H1 (cell line): Measurements from ENCODE around the gene LMX1B. TPM values are rescaled to one million over a fixed set of nuclear protein-coding genes. Genes with fewer than 3 reads are reported as not detected.

Experiments used
- CTCF ChIA-PET: fragments of 300-600 bp; sonication (Branson Sonifier 250); formaldehyde crosslinking; loops from one replicate; lab custom pipeline; 2021; ENCODE audit not compliant: partially characterized antibody; lab: Charles Lee
- POLR2A ChIA-PET: fragments of 300-600 bp; sonication (Branson Sonifier 250); formaldehyde crosslinking; loops from one replicate; lab custom pipeline; 2021; ENCODE audit warnings: inconsistent platforms; ENCODE audit not compliant: partially characterized antibody; lab: Charles Lee
- DNase-seq, 2 experiments: peaks; one replicate each; pipeline versions ENCODE4 v3.0.0 to v3.0.0-alpha.2; 2010 to 2022; ENCODE audit warnings: low spot score in 2 of 2, low read depth in 1 of 2, mixed read lengths in 1 of 2
- FAIRE-seq: peaks from 2 replicates; lab custom pipeline; 2011; peaks lifted over from hg19 to GRCh38; lab: Jason Lieb, UNC
- H2AFZ ChIP-seq: 2 replicates; pipeline ENCODE4 v1.8.1; 2012; ENCODE audit warnings: low read length, inconsistent platforms
- H2AK5ac ChIP-seq: 2 replicates; pipeline ENCODE4 v1.6.1; 2013; ENCODE audit warnings: low read depth, low read length
- H2BK120ac ChIP-seq: replicated peaks from 2 replicates; pipeline ENCODE3; 2013; ENCODE audit warnings: low read depth, low read length, inconsistent platforms
- H2BK12ac ChIP-seq: 2 replicates; pipeline ENCODE4 v1.6.1; 2013; ENCODE audit warnings: low read depth, low read length
- H2BK15ac ChIP-seq: 2 replicates; pipeline ENCODE4 v1.6.1; 2013; ENCODE audit warnings: low read length
- H2BK20ac ChIP-seq: 2 replicates; pipeline ENCODE4 v1.6.1; 2013; ENCODE audit warnings: low read length
- H2BK5ac ChIP-seq: 2 replicates; pipeline ENCODE4 v1.6.1; 2013; ENCODE audit warnings: low read depth, low read length
- H3K14ac ChIP-seq: 2 replicates; pipeline ENCODE4 v1.6.1; 2013; ENCODE audit warnings: inconsistent platforms; ENCODE audit not compliant: insufficient read length
- H3K18ac ChIP-seq: 2 replicates; pipeline ENCODE4 v1.6.1; 2013; ENCODE audit warnings: low read length; ENCODE audit errors: extremely low read depth
- H3K23ac ChIP-seq: 2 replicates; pipeline ENCODE4 v1.6.1; 2013; ENCODE audit warnings: inconsistent platforms; ENCODE audit not compliant: insufficient read length
- H3K23me2 ChIP-seq: 2 replicates; pipeline ENCODE4 v1.6.1; 2013; ENCODE audit warnings: low read depth, low read length
- H3K27ac ChIP-seq: 2 replicates; pipeline ENCODE4 v1.6.1; 2011; ENCODE audit warnings: low read depth, low read length, inconsistent platforms
- H3K27me3 ChIP-seq, 4 experiments: replicated peaks in 1 of 4; 1 replicate in 1 of 4; 2 replicates in 3 of 4; pipeline versions ENCODE4 v1.6.1 to v1.8.1; 2011 to 2013; ENCODE audit warnings: low read length in 3 of 4, mild to moderate bottlenecking in 3 of 4, inconsistent platforms in 2 of 4, mixed read lengths in 2 of 4, moderate library complexity in 1 of 4; ENCODE audit not compliant: control insufficient read depth in 3 of 4, insufficient read depth in 3 of 4; ENCODE audit errors: extremely low read depth in 1 of 4
- H3K36me3 ChIP-seq, 4 experiments: 2 replicates each; pipeline versions ENCODE4 v1.6.1 to v1.8.1; 2011 to 2013; ENCODE audit warnings: mild to moderate bottlenecking in 4 of 4, low read length in 3 of 4, moderate library complexity in 2 of 4, control low read depth in 1 of 4, inconsistent platforms in 1 of 4; ENCODE audit not compliant: insufficient read depth in 4 of 4, control insufficient read depth in 2 of 4
- H3K4ac ChIP-seq: replicated peaks from 2 replicates; pipeline ENCODE3; 2013; ENCODE audit warnings: low read length, low read depth, mixed read lengths, inconsistent platforms; ENCODE audit not compliant: insufficient read length
- H3K4me1 ChIP-seq, 4 experiments: replicated peaks in 1 of 4; 1 replicate in 1 of 4; 2 replicates in 3 of 4; pipeline versions ENCODE4 v1.6.1 to v1.8.1; 2011 to 2013; ENCODE audit warnings: low read length in 3 of 4, inconsistent platforms in 2 of 4, mixed read lengths in 1 of 4; ENCODE audit not compliant: insufficient read depth in 4 of 4, control insufficient read depth in 3 of 4
- H3K4me2 ChIP-seq, 2 experiments: 2 replicates each; pipeline versions ENCODE4 v1.6.1 to v1.8.1; 2011 to 2013; ENCODE audit warnings: low read depth in 2 of 2, low read length in 2 of 2, control low read depth in 1 of 2, inconsistent platforms in 1 of 2, mild to moderate bottlenecking in 1 of 2; ENCODE audit not compliant: insufficient read depth in 1 of 2
- H3K4me3 ChIP-seq, 4 experiments: fragments of 200-600, 300-600 bp in 1 of 4; sonication (generic), shearing (Covaris generic), sonication (Bioruptor Twin) in 1 of 4; 2 replicates each; pipeline versions ENCODE4 v1.5.1 to v1.8.1; 2011 to 2016; ENCODE audit warnings: low read length in 4 of 4, low read depth in 3 of 4, control low read depth in 2 of 4, inconsistent platforms in 2 of 4, mild to moderate bottlenecking in 2 of 4, mixed read lengths in 1 of 4, moderate library complexity in 1 of 4; ENCODE audit not compliant: insufficient read depth in 2 of 4; ENCODE audit errors: extremely low read depth in 1 of 4
- H3K56ac ChIP-seq: replicated peaks from 2 replicates; pipeline ENCODE3; 2013; ENCODE audit warnings: low read depth, mild to moderate bottlenecking, mixed read lengths, low read length, inconsistent platforms; ENCODE audit not compliant: insufficient read length
- H3K79me1 ChIP-seq: 2 replicates; pipeline ENCODE4 v1.6.1; 2013; ENCODE audit warnings: low read depth, low read length, control low read depth
- H3K79me2 ChIP-seq, 2 experiments: 2 replicates each; pipeline versions ENCODE4 v1.6.1 to v1.8.1; 2012 to 2013; ENCODE audit warnings: low read length in 2 of 2, mild to moderate bottlenecking in 2 of 2, inconsistent platforms in 1 of 2; ENCODE audit not compliant: insufficient read depth in 2 of 2, control insufficient read depth in 1 of 2
- H3K9ac ChIP-seq, 4 experiments: replicated peaks in 1 of 4; 1 replicate in 1 of 4; 2 replicates in 3 of 4; pipeline versions ENCODE4 v1.6.1 to v1.8.1; 2011 to 2013; ENCODE audit warnings: low read depth in 3 of 4, low read length in 3 of 4, control low read depth in 2 of 4, mild to moderate bottlenecking in 2 of 4, moderate library complexity in 2 of 4, inconsistent platforms in 1 of 4; ENCODE audit errors: extremely low read depth in 1 of 4
- H3K9me3 ChIP-seq, 2 experiments: 2 replicates each; pipeline versions ENCODE4 v1.6.1 to v1.8.1; 2012 to 2013; ENCODE audit warnings: mild to moderate bottlenecking in 2 of 2, moderate library complexity in 2 of 2, control low read depth in 1 of 2, inconsistent platforms in 1 of 2, low read depth in 1 of 2, low read length in 1 of 2, mixed read lengths in 1 of 2; ENCODE audit not compliant: insufficient read depth in 2 of 2
- H4K20me1 ChIP-seq, 2 experiments: replicated peaks in 1 of 2; 2 replicates each; pipeline versions ENCODE3 to v1.8.1; 2011 to 2013; ENCODE audit warnings: inconsistent platforms in 2 of 2, low read length in 2 of 2, mild to moderate bottlenecking in 1 of 2; ENCODE audit not compliant: insufficient read depth in 2 of 2, control insufficient read depth in 1 of 2
- H4K5ac ChIP-seq: 2 replicates; pipeline ENCODE4 v1.6.1; 2013; ENCODE audit warnings: low read length, low read depth, mixed read lengths, inconsistent platforms; ENCODE audit not compliant: insufficient read length
- H4K8ac ChIP-seq: 2 replicates; pipeline ENCODE4 v1.8.0; 2013; ENCODE audit warnings: mild to moderate bottlenecking, moderate library complexity, low read length, inconsistent platforms; ENCODE audit not compliant: insufficient read depth; ENCODE audit errors: extremely low read depth
- H4K91ac ChIP-seq: replicated peaks from 2 replicates; pipeline ENCODE3; 2013; ENCODE audit warnings: low read length, mixed read lengths, inconsistent platforms; ENCODE audit not compliant: insufficient read length
- CTBP2 ChIP-seq: IDR thresholded peaks from 2 replicates; pipeline ENCODE4 v1.7.0; 2011; ENCODE audit warnings: borderline replicate concordance, mild to moderate bottlenecking, moderate library complexity, mixed read lengths, low read length; ENCODE audit not compliant: insufficient read depth, insufficient read length
- EGR1 ChIP-seq: IDR thresholded peaks from 2 replicates; pipeline ENCODE4 v1.6.1; 2011; ENCODE audit warnings: low read depth, low read length, borderline replicate concordance
- FOSL1 ChIP-seq: IDR thresholded peaks from 2 replicates; pipeline ENCODE4 v1.6.1; 2011; ENCODE audit warnings: mild to moderate bottlenecking, low read depth, low read length, moderate library complexity; ENCODE audit not compliant: insufficient read depth
- JUN ChIP-seq: IDR thresholded peaks from 2 replicates; pipeline ENCODE4 v1.6.1; 2011; ENCODE audit warnings: low read depth, mild to moderate bottlenecking, improper control_type of control experiment, low read length
- KDM1A ChIP-seq: fragments of 200-600, 300-600 bp; sonication (generic); IDR thresholded peaks from 2 replicates; pipeline ENCODE4 v1.7.1; 2016; ENCODE audit warnings: mild to moderate bottlenecking, low read length, borderline replicate concordance
- MAX ChIP-seq: IDR thresholded peaks from 2 replicates; pipeline ENCODE4 v1.6.1; 2012; ENCODE audit warnings: inconsistent platforms
- NRF1 ChIP-seq: IDR thresholded peaks from 2 replicates; pipeline ENCODE4 v1.6.1; 2011; ENCODE audit warnings: mild to moderate bottlenecking, low read depth, low read length, improper control_type of control experiment
- PHF8 ChIP-seq: fragments of 200-600 bp; sonication (generic); conservative IDR thresholded peaks from 2 replicates; pipeline ENCODE4 v1.7.1; 2012; ENCODE audit warnings: low read depth, mild to moderate bottlenecking, inconsistent platforms, low read length, moderate library complexity
- RBBP5 ChIP-seq: IDR thresholded peaks from 2 replicates; pipeline ENCODE4 v1.7.1; 2012; ENCODE audit warnings: low read depth, mild to moderate bottlenecking, inconsistent platforms, low read length, moderate library complexity, borderline replicate concordance
- TBP ChIP-seq: IDR thresholded peaks from 2 replicates; pipeline ENCODE4 v1.6.1; 2011; ENCODE audit warnings: low read depth, low read length, improper control_type of control experiment
- TCF12 ChIP-seq: IDR thresholded peaks from 2 replicates; pipeline ENCODE4 v1.6.1; 2011; ENCODE audit warnings: low read depth, mild to moderate bottlenecking, low read length
- YY1 ChIP-seq: IDR thresholded peaks from 2 replicates; pipeline ENCODE4 v1.6.1; 2011; ENCODE audit warnings: low read depth, mild to moderate bottlenecking, low read length
- WGBS, 2 experiments: shearing (Covaris generic) in 1 of 2; methylation state at CpG; one replicate each; pipeline versions ENCODE4 v1.1.6 to v1.1.7; 2013 to 2015; ENCODE audit warnings: low lambda C conversion rate in 2 of 2, mixed read lengths in 2 of 2, inconsistent platforms in 1 of 2, low coverage in 1 of 2, missing lambda C conversion rate in 1 of 2; ENCODE audit not compliant: insufficient replicate concordance in 2 of 2, insufficient coverage in 1 of 2, insufficient read length in 1 of 2; ENCODE audit errors: extremely low coverage in 1 of 2, missing lambda C conversion rate in 1 of 2; 5-methylcytosine and 5-hydroxymethylcytosine counted together
- polyA plus RNA-seq, 7 experiments: library from polyadenylated mRNA; depleted of rRNA in 3 of 7; stranded (reverse) in 5 of 7; unstranded in 2 of 7; fragments of >200 nt in 5 of 7; fragments of 200-250 nt in 2 of 7; gene quantifications; 1 replicate in 5 of 7; 2 replicates in 1 of 7; 4 replicates in 1 of 7; pipeline versions ENCODE4 v1.2.1 to v1.2.3, GENCODE V29; 2011 to 2013; ENCODE audit warnings: missing spikeins in 2 of 7, mixed read lengths in 2 of 7
- total RNA-seq: library from RNA; stranded (reverse); fragmentation: NEBNext Ultra II Directional; extraction: Animal tissue kit (Norgen Biotek cat#: 25700); gene quantifications from 2 replicates; pipeline ENCODE4 v1.2.1, GENCODE V29; 2021

The LMX1B gene
- total and polyA plus RNA-seq, 2 of the 8 experiments (the other 6 are each of a cell fraction or from before 2014, with no cell fraction given) = 0.09 to 0.37 TPM

- peaks cover 8% of the 10 kb centered on the region for H3K23me2 ChIP-seq
- peak overlapping the region; percentile 93 for H4K91ac ChIP-seq
- peak overlapping the region; percentile 57; the same call in 1 of the 2 replicates for H2BK5ac ChIP-seq
- H2BK15ac ChIP-seq = peak overlapping the region; percentile 100
- H3K27ac ChIP-seq = no peak overlapping the region
- no peaks in the 10 kb centered on the region for H3K79me1 ChIP-seq
- peak overlapping the region; percentile 43; the same call in 1 of the 2 replicates for H2AK5ac ChIP-seq
- H3K4ac ChIP-seq = peak overlapping the region; percentile 19
- H3K36me3 ChIP-seq = no peaks in the 10 kb centered on the region
- H4K20me1 ChIP-seq = no peaks in the 10 kb centered on the region
- H2BK20ac ChIP-seq = peak overlapping the region; percentile 99
- no peak overlapping the region for H3K56ac ChIP-seq
- 78% methylated on average over 18 of the region's 18 CpGs; no CpG with 5 or more reads in 1 of the 2 experiments for WGBS, 2 experiments
- no peaks in the 10 kb centered on the region for H3K9me3 ChIP-seq
- DNase-seq = no peak
- H3K4me1 ChIP-seq = peaks cover 16 to 66% (median 55%) of the 10 kb centered on the region in 4 experiments
- no peak overlapping the region for H2AFZ ChIP-seq
- peak overlapping the region; percentile 97; the same call in 1 of the 2 replicates for H2BK12ac ChIP-seq
- no peak overlapping the region for H3K14ac ChIP-seq
- no peak for FAIRE-seq
- no peaks in the 10 kb centered on the region for H3K79me2 ChIP-seq
- H3K27me3 ChIP-seq = peaks cover 0 to 21% (median 13%) of the 10 kb centered on the region in 4 experiments; a peak in 6 of 7 replicates
- no peak overlapping the region for H3K23ac ChIP-seq
- H4K8ac ChIP-seq = no peak overlapping the region; the same call in 1 of the 2 replicates
- no peak overlapping the region for H3K4me2 ChIP-seq
- H4K5ac ChIP-seq = no peak overlapping the region
- no peak overlapping the region for H3K9ac ChIP-seq
- H3K4me3 ChIP-seq = no peak overlapping the region
- H3K18ac ChIP-seq = peak overlapping the region; percentile 93
- POLR2A ChIA-PET = interaction anchor here (1.4 to 2.2 kb wide), 3 partner anchors 10 to 56 kb away, joined by 4 to 5 read pairs (median 5); no protein-coding TSS in a partner anchor
- peak overlapping the region; percentile 86 for H2BK120ac ChIP-seq
- CTCF ChIA-PET = interaction anchor here (1.0 to 23.0 kb wide), 7 partner anchors 10 to 100 kb away, joined by 3 to 323 read pairs (median 29); partner anchors contain the start of gene LMX1B
- TF ChIP-seq MAX (peak; percentile 45), NRF1 (no peak), KDM1A (peak; percentile 78), JUN (no peak), TBP (no peak), RBBP5 (no peak), YY1 (no peak), CTBP2 (no peak), TCF12 (no peak), EGR1 (no peak), FOSL1 (no peak), PHF8 (no peak)
Measured at GRCh38 chr9:126672634-126673284, 59.0 kb downstream of the LMX1B start.
